ENCODE results near the gene LRMDA.

Gene LRMDA

DNA sequence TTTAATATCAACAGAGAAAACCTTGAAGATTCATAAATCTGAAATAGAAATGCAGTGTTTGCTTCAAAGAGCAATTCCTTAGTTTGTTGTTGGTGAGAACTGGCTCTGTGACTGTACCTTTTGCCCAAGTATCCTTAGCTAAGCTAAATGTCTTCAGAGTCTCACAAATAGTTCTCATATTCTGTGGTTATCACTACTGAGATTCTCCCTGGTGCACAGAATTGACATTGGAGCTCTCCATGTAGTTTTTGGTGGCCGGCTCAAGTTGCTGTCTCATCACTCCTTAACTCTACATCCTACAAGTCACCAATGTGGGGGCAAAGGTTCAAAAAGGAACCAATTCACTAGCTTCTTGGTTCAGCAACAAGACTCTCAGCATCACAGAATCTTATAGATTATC, 780.3 kb downstream of the LRMDA start:
- Histone ChIP-seq H3K9me3 (ENCODE audit: control insufficient read depth, low read depth, low read length) (no peaks in the 10 kb centered on the region), H3K4me3 (ENCODE audit: low read length) (no peak overlapping the region), H3K27ac (ENCODE audit: low read length) (no peak overlapping the region), H3K9ac (ENCODE audit: low read length) (no peak overlapping the region), H3K4me1 (ENCODE audit: control insufficient read depth, low read depth, low read length) (no peaks in the 10 kb centered on the region), H3K27me3 (ENCODE audit: control insufficient read depth, insufficient read depth, low read length) (no peaks in the 10 kb centered on the region), H3K36me3 (ENCODE audit: control insufficient read depth, low read depth, low read length) (no peaks in the 10 kb centered on the region)

DNA sequence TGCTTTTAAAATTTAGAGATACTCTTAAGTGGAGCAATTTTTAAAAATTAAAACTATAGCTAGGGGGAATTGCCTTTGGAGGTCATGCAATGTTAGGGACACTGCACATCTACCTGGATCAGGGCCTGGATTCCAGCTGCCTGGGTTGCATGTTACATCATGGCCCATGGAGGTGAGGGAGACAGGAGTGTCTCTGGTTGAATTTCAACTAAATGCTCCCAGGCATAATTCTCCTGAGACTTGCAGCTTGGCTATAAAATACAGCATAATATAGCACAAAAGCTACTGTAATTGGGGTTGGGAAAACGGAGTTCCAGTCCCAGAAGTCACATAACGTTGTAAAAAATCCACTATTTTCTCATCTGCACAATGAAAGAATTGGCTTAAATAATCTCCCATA, 782.5 kb downstream of the LRMDA start:
- Histone ChIP-seq H3K9ac (ENCODE audit: low read length) (no peak overlapping the region), H3K9me3 (ENCODE audit: control insufficient read depth, low read depth, low read length) (no peaks in the 10 kb centered on the region), H3K27ac (ENCODE audit: low read length) (no peak overlapping the region), H3K4me1 (ENCODE audit: control insufficient read depth, low read depth, low read length) (no peaks in the 10 kb centered on the region), H3K36me3 (ENCODE audit: control insufficient read depth, low read depth, low read length) (no peaks in the 10 kb centered on the region), H3K27me3 (ENCODE audit: control insufficient read depth, insufficient read depth, low read length) (no peaks in the 10 kb centered on the region), H3K4me3 (ENCODE audit: low read length) (no peak overlapping the region)

GRCh38 chr10:76218035-76218434, 786.6 kb downstream of the LRMDA start:
- H3K27ac ChIP-seq (ENCODE audit: low read length) = no peak overlapping the region
- no peaks in the 10 kb centered on the region for H3K27me3 ChIP-seq (ENCODE audit: control insufficient read depth, insufficient read depth, low read length)
- no peaks in the 10 kb centered on the region for H3K4me1 ChIP-seq (ENCODE audit: control insufficient read depth, low read depth, low read length)
- no peaks in the 10 kb centered on the region for H3K36me3 ChIP-seq (ENCODE audit: control insufficient read depth, low read depth, low read length)
- H3K9ac ChIP-seq (ENCODE audit: low read length) = no peak overlapping the region
- no peak overlapping the region for H3K4me3 ChIP-seq (ENCODE audit: low read length)
- no peaks in the 10 kb centered on the region for H3K9me3 ChIP-seq (ENCODE audit: control insufficient read depth, low read depth, low read length)

DNA sequence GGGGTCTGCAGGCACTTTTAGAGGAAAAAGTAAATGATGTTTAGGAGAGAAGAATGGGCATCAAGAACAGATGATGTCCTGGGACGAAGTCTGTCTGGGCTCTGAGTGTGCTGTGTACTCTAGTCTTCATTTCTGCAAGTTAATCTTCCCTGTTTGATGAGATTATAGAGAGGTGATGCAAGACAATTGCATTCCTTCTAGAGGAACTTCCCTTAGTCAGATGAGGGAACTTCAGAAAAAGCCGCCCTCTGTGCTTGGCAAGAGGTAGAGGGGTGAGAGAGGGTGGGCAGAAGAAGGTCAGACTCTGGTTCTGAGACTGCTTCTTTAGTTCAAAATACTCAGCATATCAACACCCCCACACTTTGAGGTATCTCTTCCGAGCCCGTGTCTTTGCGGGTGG, 797.9 kb downstream of the LRMDA start:
- Histone ChIP-seq H3K4me1 (ENCODE audit: control insufficient read depth, low read depth, low read length) (peaks cover 47% of the 10 kb centered on the region), H3K27me3 (ENCODE audit: control insufficient read depth, insufficient read depth, low read length) (peaks cover 76% of the 10 kb centered on the region), H3K9ac (ENCODE audit: low read length) (no peak overlapping the region), H3K36me3 (ENCODE audit: control insufficient read depth, low read depth, low read length) (no peaks in the 10 kb centered on the region), H3K9me3 (ENCODE audit: control insufficient read depth, low read depth, low read length) (no peaks in the 10 kb centered on the region), H3K27ac (ENCODE audit: low read length) (no peak overlapping the region), H3K4me3 (ENCODE audit: low read length) (no peak overlapping the region)

DNA sequence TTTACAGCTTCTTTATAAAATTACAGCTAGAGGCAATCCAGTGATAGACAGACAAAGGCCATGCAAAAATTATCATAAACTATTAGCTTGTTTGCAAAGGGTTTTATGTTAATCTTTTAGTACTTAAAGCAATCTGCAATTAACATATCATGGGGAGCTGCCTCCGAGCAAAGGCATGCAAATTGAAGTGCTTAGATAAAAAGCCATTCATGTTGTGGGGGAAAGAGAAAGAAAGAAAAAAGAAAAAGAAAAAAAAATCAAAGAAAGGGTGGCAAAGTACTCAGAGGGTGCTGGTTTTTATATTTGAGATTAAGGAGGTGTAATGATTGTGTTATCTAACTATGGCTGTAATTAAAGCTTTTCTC, 799.5 kb downstream of the LRMDA start:
- no peaks in the 10 kb centered on the region for H3K9me3 ChIP-seq (ENCODE audit: control insufficient read depth, low read depth, low read length)
- H3K9ac ChIP-seq (ENCODE audit: low read length) = no peak overlapping the region
- H3K36me3 ChIP-seq (ENCODE audit: control insufficient read depth, low read depth, low read length) = no peaks in the 10 kb centered on the region
- H3K27me3 ChIP-seq (ENCODE audit: control insufficient read depth, insufficient read depth, low read length) = peaks cover 92% of the 10 kb centered on the region
- H3K4me3 ChIP-seq (ENCODE audit: low read length) = peak overlapping the region; percentile 22
- H3K27ac ChIP-seq (ENCODE audit: low read length) = no peak overlapping the region
- H3K4me1 ChIP-seq (ENCODE audit: control insufficient read depth, low read depth, low read length) = peaks cover 50% of the 10 kb centered on the region

- Histone ChIP-seq H3K27ac (ENCODE audit: low read length) (no peak overlapping the region), H3K27me3 (ENCODE audit: control insufficient read depth, insufficient read depth, low read length) (peaks cover 97% of the 10 kb centered on the region), H3K9ac (ENCODE audit: low read length) (no peak overlapping the region), H3K4me1 (ENCODE audit: control insufficient read depth, low read depth, low read length) (peaks cover 55% of the 10 kb centered on the region), H3K9me3 (ENCODE audit: control insufficient read depth, low read depth, low read length) (no peaks in the 10 kb centered on the region), H3K36me3 (ENCODE audit: control insufficient read depth, low read depth, low read length) (no peaks in the 10 kb centered on the region), H3K4me3 (ENCODE audit: low read length) (peak overlapping the region; percentile 17)
Measured at GRCh38 chr10:76231286-76231934, 800.0 kb downstream of the LRMDA start.

DNA sequence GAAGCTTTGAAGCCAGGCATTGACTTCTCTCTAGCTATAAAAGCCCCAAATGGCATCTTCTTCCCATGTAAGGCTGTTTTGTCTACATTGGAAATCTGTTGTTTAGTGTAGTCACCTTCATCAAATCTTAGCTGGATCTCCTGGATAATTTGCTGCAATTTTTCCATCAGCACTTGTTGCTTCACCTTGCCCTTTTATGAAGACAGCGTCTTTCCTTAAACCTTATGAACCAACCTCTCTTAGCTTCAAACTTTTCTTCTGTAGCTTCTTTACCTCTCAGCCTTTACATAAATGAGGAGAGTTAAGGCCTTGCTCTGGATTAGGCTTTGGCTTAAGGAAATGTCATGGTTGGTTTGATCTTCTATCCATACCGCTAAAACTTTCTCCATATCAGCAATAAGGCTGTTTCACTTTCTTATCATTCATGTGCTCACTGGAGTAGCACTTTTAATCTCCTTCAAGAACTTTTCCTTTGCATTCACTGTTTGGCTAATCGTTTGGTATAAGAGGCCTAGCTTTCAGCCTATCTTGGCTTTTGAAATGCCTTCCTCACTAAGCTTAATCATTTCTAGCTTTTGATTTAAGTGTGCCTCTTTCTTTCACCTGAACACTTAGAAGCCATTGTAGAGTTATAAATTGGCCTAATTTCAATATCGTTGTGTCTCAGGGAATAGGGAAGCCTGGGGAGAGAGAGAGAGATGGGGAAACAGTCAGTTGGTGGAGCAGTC, 803.2 kb downstream of the LRMDA start:
- Histone ChIP-seq H3K4me1 (ENCODE audit: control insufficient read depth, low read depth, low read length) (peaks cover 46% of the 10 kb centered on the region), H3K27me3 (ENCODE audit: control insufficient read depth, insufficient read depth, low read length) (peaks cover 67% of the 10 kb centered on the region), H3K36me3 (ENCODE audit: control insufficient read depth, low read depth, low read length) (no peaks in the 10 kb centered on the region), H3K27ac (ENCODE audit: low read length) (no peak overlapping the region), H3K9me3 (ENCODE audit: control insufficient read depth, low read depth, low read length) (no peaks in the 10 kb centered on the region), H3K9ac (ENCODE audit: low read length) (no peak overlapping the region), H3K4me3 (ENCODE audit: low read length) (no peak overlapping the region)

DNA sequence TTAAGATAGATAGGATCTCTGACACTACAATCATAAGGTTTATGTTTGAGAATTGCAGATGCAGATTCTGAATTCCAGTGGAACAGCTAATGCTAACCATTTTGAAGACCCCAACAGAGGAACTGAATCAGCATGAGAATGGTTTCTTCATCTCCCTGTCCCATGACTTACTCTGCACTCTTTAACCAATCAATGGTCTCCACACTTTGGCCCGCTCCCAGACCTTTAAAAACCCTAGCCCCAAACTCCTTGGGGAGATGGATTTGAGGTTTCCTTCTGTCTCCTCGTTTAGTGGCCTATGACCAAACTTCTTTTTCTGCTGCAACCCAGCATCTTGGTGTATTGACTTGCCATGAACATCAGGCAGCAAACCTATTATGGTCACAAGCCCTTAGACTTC, 804.9 kb downstream of the LRMDA start:
- no peak overlapping the region for H3K4me3 ChIP-seq (ENCODE audit: low read length)
- no peak overlapping the region for H3K27ac ChIP-seq (ENCODE audit: low read length)
- H3K4me1 ChIP-seq (ENCODE audit: control insufficient read depth, low read depth, low read length) = peaks cover 32% of the 10 kb centered on the region
- peaks cover 53% of the 10 kb centered on the region for H3K27me3 ChIP-seq (ENCODE audit: control insufficient read depth, insufficient read depth, low read length)
- no peak overlapping the region for H3K9ac ChIP-seq (ENCODE audit: low read length)
- H3K36me3 ChIP-seq (ENCODE audit: control insufficient read depth, low read depth, low read length) = no peaks in the 10 kb centered on the region
- no peaks in the 10 kb centered on the region for H3K9me3 ChIP-seq (ENCODE audit: control insufficient read depth, low read depth, low read length)

- no peak overlapping the region for H3K27ac ChIP-seq (ENCODE audit: low read length)
- no peaks in the 10 kb centered on the region for H3K9me3 ChIP-seq (ENCODE audit: control insufficient read depth, low read depth, low read length)
- no peak overlapping the region for H3K9ac ChIP-seq (ENCODE audit: low read length)
Measured at GRCh38 chr10:76242956-76243355, 811.5 kb downstream of the LRMDA start.

GRCh38 chr10:76244061-76244686, 812.8 kb downstream of the LRMDA start:
- H3K4me3 ChIP-seq (ENCODE audit: low read length) = no peak overlapping the region
- no peaks in the 10 kb centered on the region for H3K9me3 ChIP-seq (ENCODE audit: control insufficient read depth, low read depth, low read length)
- no peaks in the 10 kb centered on the region for H3K27me3 ChIP-seq (ENCODE audit: control insufficient read depth, insufficient read depth, low read length)
- H3K4me1 ChIP-seq (ENCODE audit: control insufficient read depth, low read depth, low read length) = no peaks in the 10 kb centered on the region
- H3K36me3 ChIP-seq (ENCODE audit: control insufficient read depth, low read depth, low read length) = no peaks in the 10 kb centered on the region
- no peak overlapping the region for H3K9ac ChIP-seq (ENCODE audit: low read length)
- H3K27ac ChIP-seq (ENCODE audit: low read length) = no peak overlapping the region

More at GRCh38 chr10:76242956-76243355, 811.5 kb downstream of the LRMDA start:
- no peaks in the 10 kb centered on the region for H3K36me3 ChIP-seq (ENCODE audit: control insufficient read depth, low read depth, low read length)
- no peak overlapping the region for H3K4me3 ChIP-seq (ENCODE audit: low read length)
- no peaks in the 10 kb centered on the region for H3K4me1 ChIP-seq (ENCODE audit: control insufficient read depth, low read depth, low read length)
- no peaks in the 10 kb centered on the region for H3K27me3 ChIP-seq (ENCODE audit: control insufficient read depth, insufficient read depth, low read length)

- H3K9ac ChIP-seq (ENCODE audit: low read length) = no peak overlapping the region
- no peak overlapping the region for H3K4me3 ChIP-seq (ENCODE audit: low read length)
- H3K27me3 ChIP-seq (ENCODE audit: control insufficient read depth, insufficient read depth, low read length) = no peaks in the 10 kb centered on the region
- no peaks in the 10 kb centered on the region for H3K4me1 ChIP-seq (ENCODE audit: control insufficient read depth, low read depth, low read length)
- no peaks in the 10 kb centered on the region for H3K9me3 ChIP-seq (ENCODE audit: control insufficient read depth, low read depth, low read length)
- no peak overlapping the region for H3K27ac ChIP-seq (ENCODE audit: low read length)
- no peaks in the 10 kb centered on the region for H3K36me3 ChIP-seq (ENCODE audit: control insufficient read depth, low read depth, low read length)
Measured at GRCh38 chr10:76245951-76246495, 814.6 kb downstream of the LRMDA start.
